Measurements from ENCODE around the gene NFKBIZ. TPM values are rescaled to one million over a fixed set of nuclear protein-coding genes. Genes with fewer than 3 reads are reported as not detected.

The NFKBIZ gene
- total RNA-seq, 1 experiment from 2014 or later: 63.0 TPM

DNA sequence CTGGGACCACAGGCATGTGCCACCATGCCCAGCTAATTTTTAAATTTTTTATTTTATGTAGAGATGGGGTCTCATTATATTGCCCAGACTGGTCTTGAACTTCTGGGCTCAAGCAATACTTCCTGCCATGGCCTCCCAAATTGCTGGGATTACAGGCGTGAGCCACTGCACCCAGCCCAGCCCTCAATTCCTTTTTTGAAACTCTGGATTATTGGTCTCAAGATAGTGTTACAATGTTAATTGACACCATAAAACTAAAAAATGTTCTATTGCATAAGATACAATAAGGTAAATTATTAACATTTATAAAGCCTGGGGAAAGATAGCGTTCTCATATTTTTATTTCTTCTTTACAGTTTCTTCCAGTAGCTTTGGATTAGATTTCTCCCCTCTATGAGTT is 3.9 kb upstream of the NFKBIZ start:
- Histone ChIP-seq H3K4me3 (ENCODE audit: low read length) (no peak overlapping the region), H3K9ac (ENCODE audit: low read length) (no peak overlapping the region), H4K20me1 (ENCODE audit: low read length) (peaks cover 9% of the 10 kb centered on the region), H3K9me2 (replicated peaks; ENCODE audit: low read length) (no peaks in the 10 kb centered on the region), H3K36me3 (ENCODE audit: low read depth, low read length) (0 out of 2 replicates have a peak, but pooled peaks cover 3% of the 10 kb centered on the region), H3K27ac (ENCODE audit: low read length) (no peak overlapping the region), H3K27me3 (ENCODE audit: low read length) (no peaks in the 10 kb centered on the region), H3K4me2 (ENCODE audit: low read length) (no peak overlapping the region), H3K9me3 (ENCODE audit: low read length) (no peaks in the 10 kb centered on the region), H2AFZ (ENCODE audit: low read length) (no peak overlapping the region), H3K4me1 (ENCODE audit: insufficient read depth, low read length) (peaks cover 12% of the 10 kb centered on the region), H3K79me2 (ENCODE audit: low read length) (peaks cover 11% of the 10 kb centered on the region), H3F3A (ENCODE audit: low read length, unreplicated experiment) (peaks cover 6% of the 10 kb centered on the region)
- TF ChIP-seq EZH2phosphoT487 (IDR thresholded peaks at IDR 0.05; ENCODE audit: borderline replicate concordance, low read length) (no peak), EZH2 (IDR thresholded peaks at IDR 0.05; ENCODE audit: low read length, unreplicated experiment) (no peak)
- TF ChIP-seq, protein P1, sequence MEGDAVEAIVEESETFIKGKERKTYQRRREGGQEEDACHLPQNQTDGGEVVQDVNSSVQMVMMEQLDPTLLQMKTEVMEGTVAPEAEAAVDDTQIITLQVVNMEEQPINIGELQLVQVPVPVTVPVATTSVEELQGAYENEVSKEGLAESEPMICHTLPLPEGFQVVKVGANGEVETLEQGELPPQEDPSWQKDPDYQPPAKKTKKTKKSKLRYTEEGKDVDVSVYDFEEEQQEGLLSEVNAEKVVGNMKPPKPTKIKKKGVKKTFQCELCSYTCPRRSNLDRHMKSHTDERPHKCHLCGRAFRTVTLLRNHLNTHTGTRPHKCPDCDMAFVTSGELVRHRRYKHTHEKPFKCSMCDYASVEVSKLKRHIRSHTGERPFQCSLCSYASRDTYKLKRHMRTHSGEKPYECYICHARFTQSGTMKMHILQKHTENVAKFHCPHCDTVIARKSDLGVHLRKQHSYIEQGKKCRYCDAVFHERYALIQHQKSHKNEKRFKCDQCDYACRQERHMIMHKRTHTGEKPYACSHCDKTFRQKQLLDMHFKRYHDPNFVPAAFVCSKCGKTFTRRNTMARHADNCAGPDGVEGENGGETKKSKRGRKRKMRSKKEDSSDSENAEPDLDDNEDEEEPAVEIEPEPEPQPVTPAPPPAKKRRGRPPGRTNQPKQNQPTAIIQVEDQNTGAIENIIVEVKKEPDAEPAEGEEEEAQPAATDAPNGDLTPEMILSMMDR (conservative IDR thresholded peaks at IDR 0.05; ENCODE audit: low read depth, low read length): no peak
- no peak for ATAC-seq
- ChIA-PET POLR2A (ENCODE audit: unreplicated experiment) (no interaction called here), CTCF (no interaction called here)
- no TSS peak for BruUV-seq (replicated peaks)
- DNase-seq: no peak
- intact Hi-C loops (cut with micrococcal nuclease): no loop called here

GRCh38 chr3:101846709-101847108 is 2.6 kb upstream of the NFKBIZ start:
- TF ChIP-seq, protein P1 (conservative IDR thresholded peaks at IDR 0.05; ENCODE audit: low read depth, low read length): no peak
- no peak for TF ChIP-seq EZH2phosphoT487 (IDR thresholded peaks at IDR 0.05; ENCODE audit: borderline replicate concordance, low read length)
- no peak for TF ChIP-seq EZH2 (IDR thresholded peaks at IDR 0.05; ENCODE audit: low read length, unreplicated experiment)
- BruUV-seq (replicated peaks): no TSS peak
- H3K27ac ChIP-seq (ENCODE audit: low read length): no peak overlapping the region
- H3F3A ChIP-seq (ENCODE audit: low read length, unreplicated experiment): peaks cover 6% of the 10 kb centered on the region
- DNase-seq (no peak), ATAC-seq (no peak)
- H3K27me3 ChIP-seq (ENCODE audit: low read length): no peaks in the 10 kb centered on the region
- H3K9ac ChIP-seq (ENCODE audit: low read length): no peak overlapping the region
- no peak overlapping the region for H3K4me3 ChIP-seq (ENCODE audit: low read length)
- CTCF ChIA-PET: interaction anchor here (0.6 kb wide), 1 partner anchor 379 kb away, joined by 3 read pairs; no protein-coding TSS in a partner anchor
- H2AFZ ChIP-seq (ENCODE audit: low read length): no peak overlapping the region
- no peaks in the 10 kb centered on the region for H3K9me3 ChIP-seq (ENCODE audit: low read length)
- H3K4me1 ChIP-seq (ENCODE audit: insufficient read depth, low read length): peaks cover 19% of the 10 kb centered on the region
- POLR2A ChIA-PET (ENCODE audit: unreplicated experiment): no interaction called here
- peaks cover 24% of the 10 kb centered on the region for H3K79me2 ChIP-seq (ENCODE audit: low read length)
- H4K20me1 ChIP-seq (ENCODE audit: low read length): peaks cover 22% of the 10 kb centered on the region
- intact Hi-C loops (cut with micrococcal nuclease): no loop called here
- peaks cover 15% of the 10 kb centered on the region for H3K36me3 ChIP-seq (ENCODE audit: low read depth, low read length)
- H3K9me2 ChIP-seq (replicated peaks; ENCODE audit: low read length): no peaks in the 10 kb centered on the region
- no peak overlapping the region for H3K4me2 ChIP-seq (ENCODE audit: low read length)

GRCh38 chr3:101847328-101847727 is 2.0 kb upstream of the NFKBIZ start:
- H3F3A ChIP-seq (ENCODE audit: low read length, unreplicated experiment): peaks cover 6% of the 10 kb centered on the region
- H3K27ac ChIP-seq (ENCODE audit: low read length): no peak overlapping the region
- H2AFZ ChIP-seq (ENCODE audit: low read length): no peak overlapping the region
- peaks cover 22% of the 10 kb centered on the region for H3K36me3 ChIP-seq (ENCODE audit: low read depth, low read length)
- H3K9me3 ChIP-seq (ENCODE audit: low read length): no peaks in the 10 kb centered on the region
- BruUV-seq (replicated peaks): no TSS peak
- no peak overlapping the region for H3K9ac ChIP-seq (ENCODE audit: low read length)
- ChIA-PET POLR2A (ENCODE audit: unreplicated experiment) (interaction anchor here (0.6 kb wide), 1 partner anchor 379 kb away, joined by 4 read pairs; no protein-coding TSS in a partner anchor), CTCF (no interaction called here)
- peaks cover 30% of the 10 kb centered on the region for H3K79me2 ChIP-seq (ENCODE audit: low read length)
- DNase-seq: no peak
- H3K27me3 ChIP-seq (ENCODE audit: low read length): no peaks in the 10 kb centered on the region
- ATAC-seq: no peak
- no peak overlapping the region for H3K4me2 ChIP-seq (ENCODE audit: low read length)
- intact Hi-C loops (cut with micrococcal nuclease): no loop called here
- H3K9me2 ChIP-seq (replicated peaks; ENCODE audit: low read length): no peaks in the 10 kb centered on the region
- no peak for TF ChIP-seq EZH2phosphoT487 (IDR thresholded peaks at IDR 0.05; ENCODE audit: borderline replicate concordance, low read length)
- H3K4me1 ChIP-seq (ENCODE audit: insufficient read depth, low read length): peaks cover 23% of the 10 kb centered on the region
- H3K4me3 ChIP-seq (ENCODE audit: low read length): no peak overlapping the region
- H4K20me1 ChIP-seq (ENCODE audit: low read length): peaks cover 28% of the 10 kb centered on the region

All from PC-3 (cell line).